ENCODE measurements around the gene DISC1.

DNA sequence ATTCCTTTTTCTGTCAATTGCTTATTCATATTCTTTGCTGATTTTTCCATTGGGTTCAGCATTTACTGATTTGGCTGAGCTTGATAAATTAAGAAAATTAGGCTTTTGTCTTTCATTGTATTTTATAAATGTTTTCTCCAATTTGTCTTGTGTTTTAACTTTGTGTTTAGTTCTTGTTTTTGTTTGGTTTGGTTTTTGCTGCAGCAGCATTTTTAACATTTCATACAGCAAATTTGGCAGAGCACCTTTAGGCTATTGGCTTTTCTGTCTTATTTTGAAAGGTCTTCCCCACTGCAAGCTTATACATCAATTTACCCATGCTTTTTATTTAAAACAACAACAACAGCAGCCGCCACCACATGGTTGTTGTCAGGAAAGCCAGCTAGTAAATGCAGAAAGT lies 33.8 kb upstream of the DISC1 start:
- TF ChIP-seq, protein P1, sequence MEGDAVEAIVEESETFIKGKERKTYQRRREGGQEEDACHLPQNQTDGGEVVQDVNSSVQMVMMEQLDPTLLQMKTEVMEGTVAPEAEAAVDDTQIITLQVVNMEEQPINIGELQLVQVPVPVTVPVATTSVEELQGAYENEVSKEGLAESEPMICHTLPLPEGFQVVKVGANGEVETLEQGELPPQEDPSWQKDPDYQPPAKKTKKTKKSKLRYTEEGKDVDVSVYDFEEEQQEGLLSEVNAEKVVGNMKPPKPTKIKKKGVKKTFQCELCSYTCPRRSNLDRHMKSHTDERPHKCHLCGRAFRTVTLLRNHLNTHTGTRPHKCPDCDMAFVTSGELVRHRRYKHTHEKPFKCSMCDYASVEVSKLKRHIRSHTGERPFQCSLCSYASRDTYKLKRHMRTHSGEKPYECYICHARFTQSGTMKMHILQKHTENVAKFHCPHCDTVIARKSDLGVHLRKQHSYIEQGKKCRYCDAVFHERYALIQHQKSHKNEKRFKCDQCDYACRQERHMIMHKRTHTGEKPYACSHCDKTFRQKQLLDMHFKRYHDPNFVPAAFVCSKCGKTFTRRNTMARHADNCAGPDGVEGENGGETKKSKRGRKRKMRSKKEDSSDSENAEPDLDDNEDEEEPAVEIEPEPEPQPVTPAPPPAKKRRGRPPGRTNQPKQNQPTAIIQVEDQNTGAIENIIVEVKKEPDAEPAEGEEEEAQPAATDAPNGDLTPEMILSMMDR (conservative IDR thresholded peaks at IDR 0.05) = no peak
- TF ChIP-seq ZFX (IDR thresholded peaks at IDR 0.05) = no peak
